GM12878 (cell line): ENCODE measurements around the gene DDX20. TPM values are rescaled to one million over a fixed set of nuclear protein-coding genes. Genes with fewer than 3 reads are reported as not detected.

Source experiments
- ATAC-seq: fragments of 200-7000 bp; cut with Tn5 transposase; 3 replicates; pipeline ENCODE4 v1.9.1; 2020; ENCODE audit warnings: mild to moderate bottlenecking, moderate library complexity
- BruUV-seq: library from RNA; stranded (reverse); fragments of 400-500 nt; replicated peaks from 2 replicates; lab custom pipeline; 2021; lab: Mats Ljungman, UMichigan
- CTCF ChIA-PET: fragments of 300-600 bp; sonication (Branson Sonifier 250); formaldehyde crosslinking; extraction: SDS; loops from one replicate; lab custom pipeline; 2021; ENCODE audit warnings: inconsistent platforms; lab: Yijun Ruan, JAX
- POLR2A ChIA-PET: fragments of 350-600 bp; formaldehyde crosslinking; extraction: SDS; loops from one replicate; lab custom pipeline; 2021; ENCODE audit warnings: inconsistent platforms; lab: Charles Lee
- RAD21 ChIA-PET: fragments of 300-600 bp; sonication (Branson Sonifier 250); formaldehyde crosslinking; loops from one replicate; lab custom pipeline; 2023; ENCODE audit warnings: antibody characterized with exemption; ENCODE audit not compliant: unreplicated experiment; lab: Charles Lee
- SMC1A ChIA-PET: fragments of 300-600 bp; sonication (Branson Sonifier 250); formaldehyde crosslinking; loops from one replicate; lab custom pipeline; 2023; ENCODE audit not compliant: unreplicated experiment, uncharacterized antibody; lab: Charles Lee
- DNase-seq: peaks from one replicate; pipeline ENCODE4 v3.0.0-alpha.2; 2011; ENCODE audit warnings: low read depth, low spot score
- FAIRE-seq: peaks from 3 replicates; lab custom pipeline; 2011; peaks lifted over from hg19 to GRCh38; lab: Jason Lieb, UNC
- H2AFZ ChIP-seq: 2 replicates; pipeline ENCODE4 v1.6.0; 2011; ENCODE audit warnings: low read depth, low read length, control low read depth; ENCODE audit not compliant: control insufficient read depth
- H3K27ac ChIP-seq: 2 replicates; pipeline ENCODE4 v1.5.1; 2011; ENCODE audit warnings: control low read depth; ENCODE audit not compliant: control insufficient read depth, insufficient read depth
- H3K27me3 ChIP-seq, 2 experiments: replicated peaks in 1 of 2; 2 replicates each; pipeline versions ENCODE4 v1.6.0 to v1.6.1; 2011; ENCODE audit warnings: low read length in 1 of 2; ENCODE audit not compliant: control insufficient read depth in 2 of 2, insufficient read depth in 2 of 2
- H3K36me3 ChIP-seq, 2 experiments: 2 replicates each; pipeline ENCODE4 v1.5.1; 2011; ENCODE audit warnings: low read length in 1 of 2; ENCODE audit not compliant: control insufficient read depth in 2 of 2, insufficient read depth in 2 of 2
- H3K4me1 ChIP-seq: 2 replicates; pipeline ENCODE4 v1.6.1; 2011; ENCODE audit warnings: mild to moderate bottlenecking, low read length, moderate library complexity, mixed read lengths; ENCODE audit not compliant: control insufficient read depth, insufficient read depth
- H3K4me2 ChIP-seq: 2 replicates; pipeline ENCODE4 v1.6.0; 2011; ENCODE audit warnings: control low read depth; ENCODE audit not compliant: control insufficient read depth, insufficient read depth
- H3K4me3 ChIP-seq: fragments of 200-600 bp; sonication (generic); 2 replicates; pipeline ENCODE4 v1.5.1; 2016
- H3K79me2 ChIP-seq: 2 replicates; pipeline ENCODE4 v1.6.0; 2011; ENCODE audit warnings: low read length; ENCODE audit not compliant: control insufficient read depth, insufficient read depth
- H3K9ac ChIP-seq: 2 replicates; pipeline ENCODE4 v1.8.0; 2011; ENCODE audit warnings: low read length, control low read depth, mixed read lengths; ENCODE audit not compliant: control insufficient read depth, insufficient read depth
- H3K9me3 ChIP-seq: replicated peaks from 3 replicates; pipeline ENCODE4 v1.5.1; 2011; ENCODE audit warnings: mild to moderate bottlenecking, low read length; ENCODE audit not compliant: control insufficient read depth, insufficient read depth
- H4K20me1 ChIP-seq: 2 replicates; pipeline ENCODE4 v1.6.0; 2011; ENCODE audit not compliant: control insufficient read depth, insufficient read depth
- BACH1 ChIP-seq: fragments of 450-650 bp; IDR thresholded peaks from 2 replicates; pipeline ENCODE4 v1.6.1; 2017; ENCODE audit warnings: mild to moderate bottlenecking, borderline replicate concordance
- CBX3 ChIP-seq: fragments of 200-600 bp; sonication (generic); IDR thresholded peaks from 2 replicates; pipeline ENCODE4 v1.6.1; 2016; ENCODE audit warnings: low read depth, borderline replicate concordance
- EGR1 ChIP-seq, 2 experiments: IDR thresholded peaks; 1 replicate in 1 of 2; 2 replicates in 1 of 2; pipeline ENCODE4 v1.6.1; 2011 to 2012; ENCODE audit warnings: low read depth in 2 of 2, low read length in 2 of 2, borderline replicate concordance in 1 of 2, mild to moderate bottlenecking in 1 of 2, moderate library complexity in 1 of 2
- ETV6 ChIP-seq, 2 experiments: fragments of 450-650 bp in 1 of 2; IDR thresholded peaks in 1 of 2; conservative IDR thresholded peaks in 1 of 2; 2 replicates each; pipeline ENCODE4 v1.6.1; 2014; ENCODE audit warnings: antibody characterized with exemption in 1 of 2, borderline replicate concordance in 1 of 2, low read depth in 1 of 2, mild to moderate bottlenecking in 1 of 2, moderate library complexity in 1 of 2
- FOXK2 ChIP-seq: fragments of 450-650 bp; IDR thresholded peaks from 2 replicates; pipeline ENCODE4 v1.6.1; 2017; ENCODE audit warnings: mild to moderate bottlenecking, moderate library complexity
- KDM1A ChIP-seq: fragments of 200-600 bp; sonication (generic); IDR thresholded peaks from 2 replicates; pipeline ENCODE4 v1.6.1; 2016; ENCODE audit warnings: borderline replicate concordance
- NFXL1 ChIP-seq: fragments of 450-650 bp; IDR thresholded peaks from 2 replicates; pipeline ENCODE4 v1.6.1; 2017; ENCODE audit warnings: antibody characterized with exemption, mild to moderate bottlenecking, borderline replicate concordance
- PBX3 ChIP-seq: IDR thresholded peaks from 2 replicates; pipeline ENCODE4 v1.6.1; 2011; ENCODE audit warnings: mild to moderate bottlenecking, low read depth, low read length, moderate library complexity; ENCODE audit not compliant: insufficient replicate concordance
- POLR2AphosphoS5 ChIP-seq: IDR thresholded peaks from 2 replicates; pipeline ENCODE4 v1.6.1; 2011; ENCODE audit warnings: mild to moderate bottlenecking, low read length, inconsistent platforms
- RAD21 ChIP-seq: IDR thresholded peaks from 2 replicates; pipeline ENCODE4 v1.6.1; 2011; ENCODE audit warnings: mild to moderate bottlenecking, low read depth, low read length, moderate library complexity; ENCODE audit not compliant: insufficient read depth
- RFX5 ChIP-seq: IDR thresholded peaks from 2 replicates; pipeline ENCODE4 v1.6.1; 2011; ENCODE audit warnings: low read depth, low read length, improper control_type of control experiment
- RUNX3 ChIP-seq: IDR thresholded peaks from 2 replicates; pipeline ENCODE4 v1.6.1; 2012; ENCODE audit warnings: low read length, inconsistent platforms
- TARDBP ChIP-seq: IDR thresholded peaks from 2 replicates; pipeline ENCODE4 v1.6.1; 2016; ENCODE audit warnings: borderline replicate concordance
- WRNIP1 ChIP-seq: IDR thresholded peaks from 2 replicates; pipeline ENCODE4 v1.6.1; 2011; ENCODE audit warnings: low read depth, low read length, improper control_type of control experiment, borderline replicate concordance
- YY1 ChIP-seq: IDR thresholded peaks from 2 replicates; pipeline ENCODE4 v1.6.1; 2011; ENCODE audit warnings: low read depth, mild to moderate bottlenecking, low read length
- ZBTB40 ChIP-seq: fragments of 450-650 bp; IDR thresholded peaks from 2 replicates; pipeline ENCODE4 v1.6.1; 2016; ENCODE audit warnings: mild to moderate bottlenecking, moderate library complexity, borderline replicate concordance
- WGBS: methylation state at CpG from one replicate; pipeline ENCODE4 v1.1.6; 2016; ENCODE audit warnings: low lambda C conversion rate; ENCODE audit not compliant: insufficient replicate concordance, insufficient coverage; ENCODE audit errors: missing lambda C conversion rate; 5-methylcytosine and 5-hydroxymethylcytosine counted together
- in situ Hi-C: fragments of 300-500 bp; cut with MboI; formaldehyde crosslinking; loops from 9 replicates; pipeline ENCODE4 v1.14.3; 2018; ENCODE audit warnings: mixed read lengths
- intact Hi-C: fragments of 100-400 bp; cut with micrococcal nuclease; formaldehyde crosslinking; loops from one replicate; pipeline ENCODE4 v1.14.2; 2022; ENCODE audit not compliant: unreplicated experiment
- polyA plus RNA-seq, 11 experiments: library from polyadenylated mRNA; depleted of rRNA in 4 of 11; unstranded in 6 of 11; stranded (reverse) in 5 of 11; fragments of >200 nt; fragmentation: Nextera tagmentation in 4 of 11; fragmentation: Illumina TruSeq in 1 of 11; extraction: Ambion mirVana in 4 of 11; extraction: Trizol in 1 of 11; gene quantifications; 1 replicate in 1 of 11; 2 replicates in 10 of 11; pipeline versions ENCODE4 v1.2.1 to v1.2.3, GENCODE V29; 2011 to 2016; ENCODE audit warnings: inconsistent platforms in 2 of 11, missing spikeins in 2 of 11, low read depth in 1 of 11
- total RNA-seq, 4 experiments: library from RNA; depleted of rRNA in 3 of 4; stranded (reverse); fragments of >200 nt in 3 of 4; fragmentation: Illumina TruSeq in 1 of 4; extraction: Trizol in 1 of 4; gene quantifications; 2 replicates each; pipeline versions ENCODE4 v1.2.1 to v1.2.3, GENCODE V29; 2013 to 2021
- TF ChIP-seq, protein P1 (sequence below): IDR thresholded peaks from 2 replicates; pipeline ENCODE4 v1.6.1; 2011; ENCODE audit warnings: borderline replicate concordance, low read depth, mild to moderate bottlenecking, moderate library complexity, mixed read lengths, low read length; ENCODE audit not compliant: insufficient read depth; ENCODE audit errors: extremely low read length

DDX20 gene
- total and polyA plus RNA-seq, 10 of the 15 experiments (the other 5 are each of a cell fraction or from before 2014, with no cell fraction given), result 7.2 to 30.6 (median 25.1) TPM

- Histone ChIP-seq H3K4me3 (no peak overlapping the region), H4K20me1 (no peaks in the 10 kb centered on the region), H3K9me3 (no peaks in the 10 kb centered on the region), H2AFZ (no peak overlapping the region), H3K27me3 (no peaks in the 10 kb centered on the region), H3K36me3 (peaks cover 5 to 33% of the 10 kb centered on the region in 2 experiments), H3K4me2 (no peak overlapping the region), H3K4me1 (peaks cover 3% of the 10 kb centered on the region; the same call in 1 of the 2 replicates), H3K9ac (no peak overlapping the region), H3K27ac (no peak overlapping the region), H3K79me2 (peaks cover 3% of the 10 kb centered on the region; the same call in 1 of the 2 replicates)
- intact Hi-C loops, result no loop called here
- CTCF ChIA-PET, result interaction anchor here (1.0 to 1.4 kb wide), 3 partner anchors 8 to 227 kb away, joined by 3 to 4 read pairs (median 3); no protein-coding TSS in a partner anchor
- no TSS peak for BruUV-seq
- 80% methylated on average over 9 of the region's 9 CpGs for WGBS
- POLR2A ChIA-PET, result no interaction called here
- DNase-seq (no peak), FAIRE-seq (no peak), ATAC-seq (no peak)
- in situ Hi-C loops, result no loop called here
- RAD21 ChIA-PET, result interaction anchor here (0.9 kb wide), 2 partner anchors 115 to 201 kb away, joined by 4 read pairs; no protein-coding TSS in a partner anchor
- SMC1A ChIA-PET, result interaction anchor here (1.5 kb wide), 1 partner anchor 222 kb away, joined by 4 read pairs; no protein-coding TSS in a partner anchor
- no peak for TF ChIP-seq ETV6 (conservative IDR thresholded peaks at IDR 0.05 in 1 of 2, IDR thresholded peaks at IDR 0.05 in 1 of 2; ENCODE audit: borderline replicate concordance in 1 of 2, low read depth in 1 of 2)
- no peak for TF ChIP-seq BACH1
- no peak for TF ChIP-seq RUNX3
- no peak for TF ChIP-seq CBX3
- no peak for TF ChIP-seq ZBTB40
- TF ChIP-seq FOXK2, result no peak
- TF ChIP-seq TARDBP, result no peak
- no peak for TF ChIP-seq RAD21
- TF ChIP-seq YY1, result no peak
- no peak for TF ChIP-seq KDM1A
- TF ChIP-seq PBX3, result no peak
- TF ChIP-seq EGR1 (IDR thresholded peaks at IDR 0.05; ENCODE audit: borderline replicate concordance in 1 of 2, low read depth in 2 of 2, low read length in 2 of 2), result no peak
- TF ChIP-seq POLR2AphosphoS5, result no peak
- no peak for TF ChIP-seq RFX5
- no peak for TF ChIP-seq WRNIP1
- TF ChIP-seq NFXL1, result no peak
- TF ChIP-seq, protein P1, sequence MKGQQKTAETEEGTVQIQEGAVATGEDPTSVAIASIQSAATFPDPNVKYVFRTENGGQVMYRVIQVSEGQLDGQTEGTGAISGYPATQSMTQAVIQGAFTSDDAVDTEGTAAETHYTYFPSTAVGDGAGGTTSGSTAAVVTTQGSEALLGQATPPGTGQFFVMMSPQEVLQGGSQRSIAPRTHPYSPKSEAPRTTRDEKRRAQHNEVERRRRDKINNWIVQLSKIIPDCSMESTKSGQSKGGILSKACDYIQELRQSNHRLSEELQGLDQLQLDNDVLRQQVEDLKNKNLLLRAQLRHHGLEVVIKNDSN, result no peak
Measured at GRCh38 chr1:111707906-111708305, 47.8 kb upstream of the DDX20 start.
